Left renal pelvis (tissue), 4 donors: ENCODE measurements around the gene SWAP70. TPM values are rescaled to one million over a fixed set of nuclear protein-coding genes. Genes with fewer than 3 reads are reported as not detected.

Experiments
- DNase-seq, 4 donors: peaks; one replicate each; pipeline ENCODE4 v3.0.0-alpha.2; 2013; ENCODE audit warnings: low read depth in 4 of 4, low spot score in 3 of 4
- polyA plus RNA-seq, 4 donors: library from polyadenylated mRNA; unstranded; fragments of 120-200 nt; gene quantifications; one replicate each; pipeline ENCODE4 v1.2.1, GENCODE V29; 2013; ENCODE audit not compliant: insufficient read length in 4 of 4

The SWAP70 gene
- polyA plus RNA-seq, 4 donors: 22.1 to 29.7 (median 26.0) TPM

- no peak for DNase-seq
Observed at GRCh38 chr11:9772218-9772617, 108.3 kb downstream of the SWAP70 start.

- no peak for DNase-seq
Observed at GRCh38 chr11:9773524-9773923, 109.6 kb downstream of the SWAP70 start.

DNA sequence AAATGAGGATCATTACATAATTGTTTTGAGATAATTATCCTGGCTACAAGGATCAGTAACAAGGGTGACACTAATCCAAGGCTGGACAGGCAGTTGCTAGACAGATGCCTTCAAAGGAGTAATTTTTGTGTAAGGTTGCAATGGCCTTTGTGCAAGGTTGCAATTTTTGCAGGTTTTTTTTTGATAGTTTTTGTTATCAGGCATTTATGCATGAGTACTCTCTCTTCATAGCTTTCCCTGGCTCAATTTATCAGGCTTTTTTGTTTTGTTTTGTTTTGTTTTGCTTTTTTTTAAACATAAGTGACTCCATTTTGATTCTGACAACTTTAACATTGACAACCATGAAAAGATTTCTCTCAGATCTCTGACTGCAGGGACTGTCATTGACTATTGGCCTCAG is 110.2 kb downstream of the SWAP70 start:
- no peak for DNase-seq

GRCh38 chr11:9774591-9775397 is 110.9 kb downstream of the SWAP70 start:
- DNase-seq: no peak

GRCh38 chr11:9775398-9775779 is 111.5 kb downstream of the SWAP70 start:
- DNase-seq: no peak

GRCh38 chr11:9776203-9776602 is 112.3 kb downstream of the SWAP70 start:
- DNase-seq: no peak

DNA sequence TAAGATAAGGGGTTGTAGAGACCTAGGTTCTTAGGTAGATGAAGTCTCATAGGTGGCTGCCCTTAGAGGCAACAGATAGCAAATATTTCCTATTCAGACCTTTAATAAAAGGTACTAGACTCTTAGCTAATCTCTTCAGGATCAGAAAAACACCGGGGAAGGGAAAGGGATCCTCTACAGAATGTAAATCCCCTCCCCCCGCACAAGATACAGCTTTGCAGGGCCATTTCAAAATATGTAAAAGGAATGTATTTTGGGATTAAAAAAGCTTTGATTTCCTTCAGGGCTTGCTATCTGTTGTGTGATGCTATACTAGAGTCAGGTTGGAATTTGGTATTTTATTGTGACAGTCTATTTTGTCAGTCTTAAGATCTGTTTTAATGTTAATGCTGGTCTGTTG is 113.2 kb downstream of the SWAP70 start:
- DNase-seq: no peak

- DNase-seq: no peak
Observed at GRCh38 chr11:9777525-9777924, 113.6 kb downstream of the SWAP70 start.

DNA sequence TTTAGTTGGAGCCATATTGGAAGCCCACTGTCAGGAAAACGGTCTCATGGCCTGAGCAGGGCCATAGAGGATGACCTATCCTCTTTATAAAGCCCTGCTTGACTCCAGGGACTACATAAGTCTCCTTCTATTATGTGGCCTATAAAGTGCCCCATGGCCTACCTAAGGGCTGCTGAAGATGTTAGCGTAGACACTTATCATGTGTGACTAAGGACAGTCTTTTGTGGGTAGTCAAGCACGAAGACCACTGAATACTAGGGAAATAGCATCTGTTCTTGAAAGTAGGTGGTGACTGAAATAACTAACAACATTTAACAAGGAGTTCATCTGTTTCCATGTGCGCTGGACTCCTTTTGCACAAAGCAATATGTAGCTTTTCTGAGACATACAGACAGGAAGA is 117.1 kb downstream of the SWAP70 start:
- DNase-seq: no peak

- DNase-seq: no peak
Observed at GRCh38 chr11:9783986-9784385, 120.1 kb downstream of the SWAP70 start.

GRCh38 chr11:9784602-9785315 is 120.9 kb downstream of the SWAP70 start:
- DNase-seq: no peak

- no peak for DNase-seq
Observed at GRCh38 chr11:9787260-9787659, 123.4 kb downstream of the SWAP70 start.

DNA sequence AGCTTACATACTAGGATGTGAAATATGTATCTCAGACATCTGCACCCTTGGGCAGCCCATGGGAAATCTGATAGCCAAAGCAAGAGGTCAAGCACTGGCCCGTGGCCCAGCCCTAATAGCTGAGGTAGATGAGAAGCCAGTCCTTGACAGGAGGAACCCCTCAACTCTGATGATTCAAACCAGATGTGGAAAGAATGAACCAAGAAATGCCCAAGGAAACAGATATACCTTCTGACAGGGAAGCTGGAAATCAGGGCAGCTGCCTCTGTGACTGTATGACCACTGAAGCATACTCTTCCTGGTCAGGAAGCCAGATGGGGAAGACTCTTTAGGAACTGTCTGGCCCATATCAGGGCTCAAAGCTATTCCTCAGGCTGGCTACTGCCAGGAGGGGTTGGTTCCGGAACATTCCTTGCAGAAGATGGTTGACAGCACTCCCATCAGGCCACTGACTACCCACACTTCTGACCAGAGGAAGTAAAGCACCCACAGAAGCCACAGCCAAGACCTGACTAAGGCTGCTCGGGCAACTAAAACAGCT is 124.2 kb downstream of the SWAP70 start:
- DNase-seq: no peak

GRCh38 chr11:9789910-9790309 is 126.0 kb downstream of the SWAP70 start:
- no peak for DNase-seq

GRCh38 chr11:9790703-9791102 is 126.8 kb downstream of the SWAP70 start:
- DNase-seq: no peak

GRCh38 chr11:9796266-9796665 is 132.4 kb downstream of the SWAP70 start:
- DNase-seq: no peak

DNA sequence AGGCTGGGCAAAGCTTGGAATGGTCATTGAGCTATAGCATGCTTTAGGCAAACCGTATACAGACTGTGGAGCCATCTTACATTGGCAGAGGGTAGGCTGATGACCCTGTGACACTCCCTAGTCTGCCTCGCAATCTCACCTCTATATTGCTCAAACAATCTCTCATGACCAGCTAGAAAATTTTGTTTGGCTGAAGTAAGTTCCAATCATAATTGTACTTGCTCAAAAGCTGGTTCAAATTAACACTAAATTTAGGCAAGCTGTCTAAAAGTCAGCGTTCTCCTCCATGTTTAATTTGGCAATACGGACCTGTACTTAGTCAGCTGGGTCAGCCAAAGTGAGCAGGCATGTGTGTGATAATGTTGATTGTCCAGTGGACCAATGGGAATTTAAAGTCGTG is 133.0 kb downstream of the SWAP70 start:
- no peak for DNase-seq

GRCh38 chr11:9797300-9797699 is 133.4 kb downstream of the SWAP70 start:
- no peak for DNase-seq

DNA sequence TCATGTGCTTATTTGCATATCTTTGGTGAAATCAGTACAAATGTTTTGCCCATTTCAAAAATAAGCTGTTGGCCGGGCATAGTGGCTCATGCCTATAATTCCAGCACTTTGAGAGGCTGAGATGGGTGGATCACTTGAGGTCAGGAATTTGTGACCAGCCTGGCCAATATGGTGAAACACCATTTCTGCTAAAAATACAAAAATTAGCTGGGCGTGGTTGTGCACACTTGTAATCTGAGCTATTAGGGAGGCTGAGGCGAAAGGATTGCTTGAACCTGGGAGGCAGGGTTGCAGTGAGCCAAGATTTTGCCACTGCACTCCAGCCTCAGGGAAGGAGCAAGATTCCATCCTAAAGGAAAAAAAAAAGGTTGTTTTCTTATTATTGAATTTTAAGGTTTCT is 136.0 kb downstream of the SWAP70 start:
- no peak for DNase-seq

DNA sequence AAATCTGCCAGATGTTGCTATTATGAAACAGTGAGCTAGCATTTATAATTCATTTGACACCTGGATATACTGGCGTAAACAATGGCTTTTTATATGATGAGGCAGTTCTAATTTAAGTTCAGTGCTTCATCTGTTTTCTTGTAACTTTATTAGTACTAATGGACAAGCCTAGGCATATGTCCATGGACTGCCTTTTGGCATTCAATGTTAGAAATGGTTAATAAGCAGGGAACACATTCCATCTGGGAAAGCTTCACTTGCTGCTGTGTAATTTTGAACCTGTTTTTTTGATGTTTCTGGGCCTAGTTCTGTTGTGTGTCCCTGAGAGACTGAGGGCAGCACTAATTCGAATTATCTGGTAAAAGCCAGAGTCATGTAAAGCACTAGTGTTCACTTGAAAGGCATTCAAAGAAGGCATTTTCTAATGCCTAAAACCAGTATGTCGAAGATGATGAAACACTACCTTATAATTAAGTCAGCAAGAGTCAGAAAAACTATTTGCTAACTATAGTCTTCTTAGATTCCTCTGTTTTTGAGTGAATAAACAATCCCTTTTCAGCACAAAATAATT is 138.5 kb downstream of the SWAP70 start:
- no peak for DNase-seq
